D721Med (cell line): ENCODE measurements around the gene HCRTR1.

ENCODE experiments used
- DNase-seq: peaks from one replicate; pipeline ENCODE4 v3.0.0; 2011; ENCODE audit warnings: low spot score; ENCODE audit not compliant: insufficient read length
- FAIRE-seq: peaks from 2 replicates; lab custom pipeline; 2011; peaks lifted over from hg19 to GRCh38; lab: Jason Lieb, UNC
- CTCF ChIP-seq: IDR thresholded peaks from 2 replicates; pipeline ENCODE4 v1.5.1; 2012; ENCODE audit warnings: mild to moderate bottlenecking, control low read depth; ENCODE audit not compliant: insufficient read depth; ENCODE audit errors: missing control alignments

Gene HCRTR1

GRCh38 chr1:31654474-31654776, 36.9 kb downstream of the HCRTR1 start:
- no peak for FAIRE-seq
- DNase-seq = no peak
- no peak for TF ChIP-seq CTCF

- FAIRE-seq (no peak), DNase-seq (no peak)
- TF ChIP-seq CTCF = no peak
Measured at GRCh38 chr1:31655104-31655503, 37.6 kb downstream of the HCRTR1 start.

- TF ChIP-seq CTCF = no peak
- no peak for DNase-seq
- no peak for FAIRE-seq
Measured at GRCh38 chr1:31655756-31656155, 38.3 kb downstream of the HCRTR1 start.

GRCh38 chr1:31657020-31657804, 39.7 kb downstream of the HCRTR1 start:
- no peak for DNase-seq
- TF ChIP-seq CTCF = no peak
- FAIRE-seq = no peak

- no peak for FAIRE-seq
- DNase-seq = no peak
- TF ChIP-seq CTCF = no peak
Measured at GRCh38 chr1:31657972-31658510, 40.6 kb downstream of the HCRTR1 start.

- DNase-seq = no peak
- no peak for FAIRE-seq
- no peak for TF ChIP-seq CTCF
Measured at GRCh38 chr1:31658721-31659120, 41.2 kb downstream of the HCRTR1 start.

- TF ChIP-seq CTCF = no peak
- FAIRE-seq (no peak), DNase-seq (no peak)
Measured at GRCh38 chr1:31659889-31660288, 42.4 kb downstream of the HCRTR1 start.
